ENCODE data around the gene TMEFF2.

TMEFF2 gene

DNA sequence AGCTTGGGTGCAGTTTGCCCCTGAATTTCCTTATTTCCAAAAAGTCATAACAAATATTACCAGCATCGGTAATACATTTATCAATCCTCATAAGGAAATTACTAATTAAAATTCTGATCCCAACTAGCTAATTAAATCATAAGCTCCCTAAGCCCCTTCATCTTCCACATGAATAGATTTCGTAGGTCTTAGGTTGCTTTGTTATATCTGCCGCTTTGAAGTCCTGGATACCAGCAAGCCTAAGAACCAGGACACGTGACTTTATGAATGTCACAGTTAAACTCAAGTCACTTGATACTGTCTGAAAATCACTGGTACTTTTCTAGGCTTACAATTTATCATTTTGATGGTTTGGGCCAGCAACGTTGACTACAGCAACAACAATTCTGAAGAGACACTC, 213.0 kb downstream of the TMEFF2 start:
- Histone ChIP-seq H3K9ac (ENCODE audit: low read length) (no peak overlapping the region), H3K4me1 (ENCODE audit: control insufficient read depth, low read depth, low read length) (no peaks in the 10 kb centered on the region), H3K4ac (ENCODE audit: low read depth, low read length) (no peak overlapping the region), H3K27ac (ENCODE audit: low read depth, low read length) (no peak overlapping the region), H2BK120ac (ENCODE audit: low read depth, low read length) (no peak overlapping the region), H4K8ac (ENCODE audit: low read depth, low read length) (no peak overlapping the region), H3K4me2 (ENCODE audit: low read length) (no peak overlapping the region), H3K23ac (ENCODE audit: low read length) (no peak overlapping the region), H2BK15ac (replicated peaks; ENCODE audit: low read depth) (no peak overlapping the region), H2BK5ac (ENCODE audit: low read length) (no peak overlapping the region), H3K27me3 (ENCODE audit: insufficient read depth, low read length, poor library complexity) (no peaks in the 10 kb centered on the region), H3K56ac (ENCODE audit: low read length) (no peak overlapping the region), H3K79me2 (ENCODE audit: control insufficient read depth, insufficient read depth, low read length) (no peaks in the 10 kb centered on the region), H3K4me3 (ENCODE audit: low read length) (no peak overlapping the region), H3K36me3 (ENCODE audit: control insufficient read depth, insufficient read depth, low read length) (no peaks in the 10 kb centered on the region), H2AK5ac (ENCODE audit: low read length) (no peak overlapping the region), H3K18ac (ENCODE audit: low read length) (no peak overlapping the region), H3K79me1 (ENCODE audit: low read length) (no peaks in the 10 kb centered on the region), H4K5ac (ENCODE audit: low read length) (no peak overlapping the region)
- no peak for DNase-seq
- no CpG with 5 or more reads among the region's 5 CpGs for WGBS (ENCODE audit: extremely low coverage, insufficient coverage, low lambda C conversion rate)

- Histone ChIP-seq H3K4ac (ENCODE audit: low read depth, low read length) (no peak overlapping the region), H3K36me3 (ENCODE audit: control insufficient read depth, insufficient read depth, low read length) (no peaks in the 10 kb centered on the region), H3K4me3 (ENCODE audit: low read length) (no peak overlapping the region), H2AK5ac (ENCODE audit: low read length) (no peak overlapping the region), H2BK120ac (ENCODE audit: low read depth, low read length) (no peak overlapping the region), H3K27ac (ENCODE audit: low read depth, low read length) (no peak overlapping the region), H3K4me1 (ENCODE audit: control insufficient read depth, low read depth, low read length) (no peaks in the 10 kb centered on the region), H3K23ac (ENCODE audit: low read length) (no peak overlapping the region), H2BK5ac (ENCODE audit: low read length) (no peak overlapping the region), H3K4me2 (ENCODE audit: low read length) (no peak overlapping the region), H4K8ac (ENCODE audit: low read depth, low read length) (no peak overlapping the region), H3K27me3 (ENCODE audit: insufficient read depth, low read length, poor library complexity) (no peaks in the 10 kb centered on the region), H3K9ac (ENCODE audit: low read length) (no peak overlapping the region), H3K18ac (ENCODE audit: low read length) (no peak overlapping the region), H3K79me2 (ENCODE audit: control insufficient read depth, insufficient read depth, low read length) (no peaks in the 10 kb centered on the region), H3K79me1 (ENCODE audit: low read length) (no peaks in the 10 kb centered on the region), H2BK15ac (replicated peaks; ENCODE audit: low read depth) (no peak overlapping the region), H3K56ac (ENCODE audit: low read length) (no peak overlapping the region), H4K5ac (ENCODE audit: low read length) (no peak overlapping the region)
- no peak for DNase-seq
- no CpG with 5 or more reads among the region's 3 CpGs for WGBS (ENCODE audit: extremely low coverage, insufficient coverage, low lambda C conversion rate)
These were observed 214.2 kb downstream of the TMEFF2 start for GRCh38 chr2:191980483-191980882.

DNA sequence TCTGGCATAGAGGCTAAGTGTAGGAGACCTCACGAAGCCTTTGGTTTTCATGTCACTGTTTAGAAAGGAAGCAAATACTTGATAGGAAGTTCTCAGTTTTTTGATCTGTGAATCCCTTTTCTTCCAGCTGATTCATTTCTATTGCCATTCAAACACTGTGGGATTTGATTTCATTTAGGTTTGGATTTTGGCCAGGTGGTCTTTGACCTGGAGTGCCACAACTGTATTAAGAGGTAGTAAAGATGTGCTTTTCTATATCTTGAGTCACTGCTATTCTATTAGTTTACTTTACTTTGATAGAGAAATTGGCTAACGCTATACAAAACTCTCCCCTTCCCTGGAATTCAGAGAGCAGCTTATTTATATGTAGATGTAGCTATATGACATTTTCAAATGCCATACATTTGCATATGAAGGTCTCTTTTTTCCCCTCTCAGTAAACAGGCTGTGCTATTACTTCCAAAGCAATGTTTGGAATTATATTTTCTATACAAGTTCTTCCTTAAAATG, 215.5 kb downstream of the TMEFF2 start:
- Histone ChIP-seq H3K4me1 (ENCODE audit: control insufficient read depth, low read depth, low read length) (no peaks in the 10 kb centered on the region), H4K8ac (ENCODE audit: low read depth, low read length) (no peak overlapping the region), H3K4ac (ENCODE audit: low read depth, low read length) (no peak overlapping the region), H3K79me1 (ENCODE audit: low read length) (no peaks in the 10 kb centered on the region), H4K5ac (ENCODE audit: low read length) (no peak overlapping the region), H2BK5ac (ENCODE audit: low read length) (no peak overlapping the region), H3K4me2 (ENCODE audit: low read length) (no peak overlapping the region), H2BK15ac (replicated peaks; ENCODE audit: low read depth) (no peak overlapping the region), H3K36me3 (ENCODE audit: control insufficient read depth, insufficient read depth, low read length) (no peaks in the 10 kb centered on the region), H3K79me2 (ENCODE audit: control insufficient read depth, insufficient read depth, low read length) (no peaks in the 10 kb centered on the region), H3K4me3 (ENCODE audit: low read length) (no peak overlapping the region), H3K27ac (ENCODE audit: low read depth, low read length) (no peak overlapping the region), H2BK120ac (ENCODE audit: low read depth, low read length) (no peak overlapping the region), H3K56ac (ENCODE audit: low read length) (no peak overlapping the region), H3K9ac (ENCODE audit: low read length) (no peak overlapping the region), H3K23ac (ENCODE audit: low read length) (no peak overlapping the region), H3K27me3 (ENCODE audit: insufficient read depth, low read length, poor library complexity) (no peaks in the 10 kb centered on the region), H2AK5ac (ENCODE audit: low read length) (no peak overlapping the region), H3K18ac (ENCODE audit: low read length) (no peak overlapping the region)
- DNase-seq, result no peak
- whole genome bisulfite sequencing (ENCODE audit: extremely low coverage, insufficient coverage, low lambda C conversion rate), result no CpG with 5 or more reads among the region's 2 CpGs

- H3K4ac ChIP-seq (ENCODE audit: low read depth, low read length), result no peak overlapping the region
- no peak overlapping the region for H3K18ac ChIP-seq (ENCODE audit: low read length)
- no peak overlapping the region for H3K4me2 ChIP-seq (ENCODE audit: low read length)
- H2AK5ac ChIP-seq (ENCODE audit: low read length), result no peak overlapping the region
- DNase-seq, result no peak
- no peak overlapping the region for H3K23ac ChIP-seq (ENCODE audit: low read length)
- no peaks in the 10 kb centered on the region for H3K36me3 ChIP-seq (ENCODE audit: control insufficient read depth, insufficient read depth, low read length)
- no peak overlapping the region for H3K56ac ChIP-seq (ENCODE audit: low read length)
- no peak overlapping the region for H3K4me3 ChIP-seq (ENCODE audit: low read length)
- no peaks in the 10 kb centered on the region for H3K79me1 ChIP-seq (ENCODE audit: low read length)
- no peaks in the 10 kb centered on the region for H3K79me2 ChIP-seq (ENCODE audit: control insufficient read depth, insufficient read depth, low read length)
- H3K4me1 ChIP-seq (ENCODE audit: control insufficient read depth, low read depth, low read length), result no peaks in the 10 kb centered on the region
- no peak overlapping the region for H4K5ac ChIP-seq (ENCODE audit: low read length)
- H3K9ac ChIP-seq (ENCODE audit: low read length), result no peak overlapping the region
- H2BK15ac ChIP-seq (replicated peaks; ENCODE audit: low read depth), result no peak overlapping the region
- H3K27ac ChIP-seq (ENCODE audit: low read depth, low read length), result no peak overlapping the region
- WGBS (ENCODE audit: extremely low coverage, insufficient coverage, low lambda C conversion rate), result no CpG with 5 or more reads among the region's 1 CpG
- no peak overlapping the region for H4K8ac ChIP-seq (ENCODE audit: low read depth, low read length)
- no peak overlapping the region for H2BK5ac ChIP-seq (ENCODE audit: low read length)
- H3K27me3 ChIP-seq (ENCODE audit: insufficient read depth, low read length, poor library complexity), result no peaks in the 10 kb centered on the region
- H2BK120ac ChIP-seq (ENCODE audit: low read depth, low read length), result no peak overlapping the region
These were observed 217.0 kb downstream of the TMEFF2 start for GRCh38 chr2:191977754-191978153.

GRCh38 chr2:191976436-191976835, 218.3 kb downstream of the TMEFF2 start:
- Histone ChIP-seq H3K36me3 (ENCODE audit: control insufficient read depth, insufficient read depth, low read length) (no peaks in the 10 kb centered on the region), H3K23ac (ENCODE audit: low read length) (no peak overlapping the region), H3K79me1 (ENCODE audit: low read length) (no peaks in the 10 kb centered on the region), H4K5ac (ENCODE audit: low read length) (no peak overlapping the region), H4K8ac (ENCODE audit: low read depth, low read length) (no peak overlapping the region), H2BK5ac (ENCODE audit: low read length) (no peak overlapping the region), H3K56ac (ENCODE audit: low read length) (no peak overlapping the region), H3K79me2 (ENCODE audit: control insufficient read depth, insufficient read depth, low read length) (no peaks in the 10 kb centered on the region), H2BK120ac (ENCODE audit: low read depth, low read length) (no peak overlapping the region), H3K4me1 (ENCODE audit: control insufficient read depth, low read depth, low read length) (no peaks in the 10 kb centered on the region), H2BK15ac (replicated peaks; ENCODE audit: low read depth) (no peak overlapping the region), H3K18ac (ENCODE audit: low read length) (no peak overlapping the region), H2AK5ac (ENCODE audit: low read length) (no peak overlapping the region), H3K4ac (ENCODE audit: low read depth, low read length) (no peak overlapping the region), H3K9ac (ENCODE audit: low read length) (no peak overlapping the region), H3K27ac (ENCODE audit: low read depth, low read length) (no peak overlapping the region), H3K4me3 (ENCODE audit: low read length) (no peak overlapping the region), H3K4me2 (ENCODE audit: low read length) (no peak overlapping the region), H3K27me3 (ENCODE audit: insufficient read depth, low read length, poor library complexity) (no peaks in the 10 kb centered on the region)
- no CpG with 5 or more reads among the region's 3 CpGs for WGBS (ENCODE audit: extremely low coverage, insufficient coverage, low lambda C conversion rate)
- peak; percentile 3 for DNase-seq

- no peak overlapping the region for H3K27ac ChIP-seq (ENCODE audit: low read depth, low read length)
- H4K8ac ChIP-seq (ENCODE audit: low read depth, low read length), result no peak overlapping the region
- H4K5ac ChIP-seq (ENCODE audit: low read length), result no peak overlapping the region
- no peak overlapping the region for H2BK15ac ChIP-seq (replicated peaks; ENCODE audit: low read depth)
- H2BK120ac ChIP-seq (ENCODE audit: low read depth, low read length), result no peak overlapping the region
- H3K27me3 ChIP-seq (ENCODE audit: insufficient read depth, low read length, poor library complexity), result no peaks in the 10 kb centered on the region
- no peaks in the 10 kb centered on the region for H3K79me2 ChIP-seq (ENCODE audit: control insufficient read depth, insufficient read depth, low read length)
- no peak overlapping the region for H2BK5ac ChIP-seq (ENCODE audit: low read length)
- H3K18ac ChIP-seq (ENCODE audit: low read length), result no peak overlapping the region
- H2AK5ac ChIP-seq (ENCODE audit: low read length), result no peak overlapping the region
- H3K4ac ChIP-seq (ENCODE audit: low read depth, low read length), result no peak overlapping the region
- no peak overlapping the region for H3K4me2 ChIP-seq (ENCODE audit: low read length)
- no peaks in the 10 kb centered on the region for H3K79me1 ChIP-seq (ENCODE audit: low read length)
- no peak overlapping the region for H3K56ac ChIP-seq (ENCODE audit: low read length)
- H3K9ac ChIP-seq (ENCODE audit: low read length), result no peak overlapping the region
- H3K4me1 ChIP-seq (ENCODE audit: control insufficient read depth, low read depth, low read length), result no peaks in the 10 kb centered on the region
- no peaks in the 10 kb centered on the region for H3K36me3 ChIP-seq (ENCODE audit: control insufficient read depth, insufficient read depth, low read length)
- H3K23ac ChIP-seq (ENCODE audit: low read length), result no peak overlapping the region
- H3K4me3 ChIP-seq (ENCODE audit: low read length), result no peak overlapping the region
- DNase-seq, result no peak
These were observed 220.1 kb downstream of the TMEFF2 start for GRCh38 chr2:191974676-191975075.

Measured in mesendoderm (in vitro differentiated cells).